22Rv1 (cell line): ENCODE measurements around the gene FUS.

Experiments used
- ZFX ChIP-seq: fragments of 450-650 bp; IDR thresholded peaks from 2 replicates; pipeline ENCODE4 v1.6.1; 2017; ENCODE audit warnings: antibody characterized with exemption, borderline replicate concordance
- TF ChIP-seq, protein P1 (sequence below): fragments of 450-650 bp; IDR thresholded peaks from 2 replicates; pipeline ENCODE4 v1.5.1; 2017; ENCODE audit warnings: mild to moderate bottlenecking

DNA sequence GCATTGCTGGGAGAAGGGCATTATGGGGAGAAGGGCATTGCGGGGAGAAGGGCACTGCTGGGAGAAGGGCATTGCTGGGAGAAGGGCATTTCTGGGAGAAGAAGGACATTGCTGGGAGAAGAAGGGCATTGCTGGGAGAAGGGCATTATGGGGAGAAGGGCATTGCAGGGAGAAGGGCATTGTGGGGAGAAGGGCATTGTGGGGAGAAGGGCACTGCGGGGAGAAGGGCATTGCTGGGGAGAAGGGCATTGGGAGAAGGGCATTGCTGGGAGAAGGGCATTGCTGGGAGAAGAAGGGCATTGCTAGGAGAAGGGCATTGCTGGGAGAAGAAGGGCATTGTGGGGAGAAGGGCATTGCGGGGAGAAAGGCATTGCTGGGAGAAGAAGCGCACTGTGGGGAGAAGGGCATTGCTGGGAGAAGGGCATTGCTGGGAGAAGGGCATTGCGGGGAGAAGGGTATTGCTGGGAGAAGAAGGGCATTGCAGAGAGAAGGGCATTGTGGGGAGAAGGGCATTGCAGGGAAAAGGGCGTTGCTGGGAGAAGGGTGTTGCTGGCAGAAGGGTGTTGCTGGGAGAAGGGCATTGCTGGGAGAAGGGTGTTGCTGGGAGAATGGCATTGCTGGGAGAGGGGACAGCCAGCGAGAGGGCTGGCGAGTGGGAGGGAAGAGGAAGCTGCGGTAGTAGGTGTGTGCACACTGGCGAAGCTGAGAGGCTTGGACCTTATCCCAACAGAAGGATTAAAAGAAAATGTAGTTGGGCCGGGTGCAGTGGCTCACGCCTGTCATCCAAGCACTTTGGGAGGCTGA, 41.6 kb downstream of the FUS start:
- TF ChIP-seq, protein P1, sequence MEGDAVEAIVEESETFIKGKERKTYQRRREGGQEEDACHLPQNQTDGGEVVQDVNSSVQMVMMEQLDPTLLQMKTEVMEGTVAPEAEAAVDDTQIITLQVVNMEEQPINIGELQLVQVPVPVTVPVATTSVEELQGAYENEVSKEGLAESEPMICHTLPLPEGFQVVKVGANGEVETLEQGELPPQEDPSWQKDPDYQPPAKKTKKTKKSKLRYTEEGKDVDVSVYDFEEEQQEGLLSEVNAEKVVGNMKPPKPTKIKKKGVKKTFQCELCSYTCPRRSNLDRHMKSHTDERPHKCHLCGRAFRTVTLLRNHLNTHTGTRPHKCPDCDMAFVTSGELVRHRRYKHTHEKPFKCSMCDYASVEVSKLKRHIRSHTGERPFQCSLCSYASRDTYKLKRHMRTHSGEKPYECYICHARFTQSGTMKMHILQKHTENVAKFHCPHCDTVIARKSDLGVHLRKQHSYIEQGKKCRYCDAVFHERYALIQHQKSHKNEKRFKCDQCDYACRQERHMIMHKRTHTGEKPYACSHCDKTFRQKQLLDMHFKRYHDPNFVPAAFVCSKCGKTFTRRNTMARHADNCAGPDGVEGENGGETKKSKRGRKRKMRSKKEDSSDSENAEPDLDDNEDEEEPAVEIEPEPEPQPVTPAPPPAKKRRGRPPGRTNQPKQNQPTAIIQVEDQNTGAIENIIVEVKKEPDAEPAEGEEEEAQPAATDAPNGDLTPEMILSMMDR = no peak
- no peak for TF ChIP-seq ZFX
